Activated CD8-positive, alpha-beta memory T cell treated with anti-CD3 and anti-CD28 coated beads, Interleukin-2, amount 50 U/mL, for 48 hours (primary cell): Measurements from ENCODE around the gene TMEM143.
"Not testable (repeated sequence)": the region's sequence is repeated elsewhere in the genome, so short reads cannot be mapped to it uniquely, and the experiment has no call there.

ENCODE experiments used
- DNase-seq: peaks from one replicate; pipeline ENCODE4 v3.0.0-alpha.2; 2020

The TMEM143 gene

GRCh38 chr19:48390188-48391099, 26.7 kb upstream of the TMEM143 start:
- peak; percentile 82 for DNase-seq

- DNase-seq = no peak
Observed at GRCh38 chr19:48386981-48387380, 23.2 kb upstream of the TMEM143 start.

GRCh38 chr19:48385461-48386087, 21.8 kb upstream of the TMEM143 start:
- no peak for DNase-seq

- DNase-seq = no peak
Observed at GRCh38 chr19:48382286-48382685, 18.5 kb upstream of the TMEM143 start.

- DNase-seq = no peak
Observed at GRCh38 chr19:48381178-48381950, 17.6 kb upstream of the TMEM143 start.

GRCh38 chr19:48379058-48379457, 15.3 kb upstream of the TMEM143 start:
- no peak for DNase-seq

- no peak for DNase-seq
Observed at GRCh38 chr19:48378194-48378570, 14.4 kb upstream of the TMEM143 start.

- DNase-seq = no peak
Observed at GRCh38 chr19:48373567-48373966, 9.8 kb upstream of the TMEM143 start.

GRCh38 chr19:48372904-48373303, 9.2 kb upstream of the TMEM143 start:
- no peak for DNase-seq

- not testable (repeated sequence) for DNase-seq
Observed at GRCh38 chr19:48371771-48372170, 8.0 kb upstream of the TMEM143 start.

- DNase-seq = no peak
Observed at GRCh38 chr19:48371367-48371766, 7.6 kb upstream of the TMEM143 start.

GRCh38 chr19:48370955-48371354, 7.2 kb upstream of the TMEM143 start:
- DNase-seq = no peak

GRCh38 chr19:48368936-48369335, 5.2 kb upstream of the TMEM143 start:
- DNase-seq = no peak

GRCh38 chr19:48367855-48368254, 4.1 kb upstream of the TMEM143 start:
- no peak for DNase-seq

GRCh38 chr19:48365602-48366001, 1.9 kb upstream of the TMEM143 start:
- DNase-seq = no peak

- DNase-seq = no peak
Observed at GRCh38 chr19:48364598-48365348, 1.0 kb upstream of the TMEM143 start.

GRCh38 chr19:48363500-48363809, 285 bp downstream of the TMEM143 start:
- DNase-seq = peak; percentile 77

GRCh38 chr19:48362716-48363499, 832 bp downstream of the TMEM143 start:
- DNase-seq = peak; percentile 92

- no peak for DNase-seq
Observed at GRCh38 chr19:48361912-48362311, 1.8 kb downstream of the TMEM143 start.

GRCh38 chr19:48359123-48359522, 4.6 kb downstream of the TMEM143 start:
- DNase-seq = no peak

GRCh38 chr19:48355365-48355954, 8.3 kb downstream of the TMEM143 start:
- DNase-seq = no peak
